Stimulated activated CD8-positive, alpha-beta memory T cell treated with anti-CD3 and anti-CD28 coated beads, Interleukin-15, amount 100 ng/mL, for 48 hours (primary cell): ENCODE measurements around the gene CDK5.

ENCODE experiments used
- DNase-seq, 2 donors: peaks; one replicate each; pipeline ENCODE4 v3.0.0-alpha.2; 2020; ENCODE audit warnings: low read depth in 2 of 2

The CDK5 gene

GRCh38 chr7:151074817-151075661, 17.3 kb upstream of the CDK5 start:
- no peak for DNase-seq

DNA sequence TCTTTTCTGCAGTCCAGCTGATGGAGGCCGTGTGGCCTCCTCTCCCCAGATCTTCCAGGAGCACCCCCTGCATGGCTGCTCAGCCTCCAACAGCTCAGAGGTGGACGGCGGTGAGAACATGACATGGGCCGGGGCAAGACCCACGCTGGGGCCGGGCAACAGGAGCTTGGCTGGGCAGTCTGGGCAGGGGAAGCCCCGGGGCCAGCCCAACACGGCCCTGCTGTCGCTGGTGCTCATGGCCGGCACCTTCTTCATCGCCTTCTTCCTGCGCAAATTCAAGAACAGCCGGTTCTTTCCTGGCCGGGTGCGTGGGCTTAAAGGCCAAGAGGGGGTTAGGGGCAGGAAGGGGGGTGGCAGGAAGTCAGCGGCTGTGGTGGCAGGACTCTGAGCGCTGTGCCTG, 16.3 kb upstream of the CDK5 start:
- DNase-seq = no peak

GRCh38 chr7:151071032-151071866, 13.6 kb upstream of the CDK5 start:
- no peak for DNase-seq

- DNase-seq = no peak
These were observed 12.9 kb upstream of the CDK5 start for GRCh38 chr7:151070574-151070960.

- DNase-seq = no peak
These were observed 12.3 kb upstream of the CDK5 start for GRCh38 chr7:151069841-151070573.

DNA sequence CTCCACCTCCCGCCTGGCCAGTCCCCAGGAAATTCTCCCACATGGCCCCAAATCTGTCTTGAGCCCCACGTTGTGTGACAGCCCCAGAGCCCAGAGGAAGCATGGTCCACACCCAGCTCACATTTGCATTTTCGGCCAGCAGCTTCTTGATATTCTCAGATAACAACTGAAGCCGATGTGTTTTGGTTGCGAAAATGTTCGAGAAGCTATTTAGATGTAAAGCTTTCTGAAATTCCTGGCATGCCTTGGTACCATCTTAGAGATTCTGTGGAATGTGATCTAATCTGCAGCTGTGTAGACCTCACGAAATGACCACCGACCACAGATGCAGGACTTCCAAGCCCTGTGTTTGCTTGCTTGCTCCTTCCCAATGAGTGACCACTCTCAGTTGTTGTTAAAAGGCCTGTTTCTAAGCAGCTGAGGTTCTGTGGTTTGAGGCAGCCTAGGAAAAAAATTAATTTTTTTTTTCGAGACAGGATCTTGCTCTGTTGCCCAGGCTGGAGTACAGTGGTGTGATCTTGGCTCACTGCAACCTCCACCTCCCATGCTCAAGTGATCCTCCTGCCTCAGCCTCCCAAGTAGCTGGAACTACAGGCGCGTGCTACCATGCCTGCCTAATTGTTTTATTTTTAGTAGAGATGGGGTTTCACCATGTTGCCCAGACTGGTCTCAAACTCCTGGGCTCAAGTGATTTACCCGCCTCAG, 10.5 kb upstream of the CDK5 start:
- DNase-seq = no peak

DNA sequence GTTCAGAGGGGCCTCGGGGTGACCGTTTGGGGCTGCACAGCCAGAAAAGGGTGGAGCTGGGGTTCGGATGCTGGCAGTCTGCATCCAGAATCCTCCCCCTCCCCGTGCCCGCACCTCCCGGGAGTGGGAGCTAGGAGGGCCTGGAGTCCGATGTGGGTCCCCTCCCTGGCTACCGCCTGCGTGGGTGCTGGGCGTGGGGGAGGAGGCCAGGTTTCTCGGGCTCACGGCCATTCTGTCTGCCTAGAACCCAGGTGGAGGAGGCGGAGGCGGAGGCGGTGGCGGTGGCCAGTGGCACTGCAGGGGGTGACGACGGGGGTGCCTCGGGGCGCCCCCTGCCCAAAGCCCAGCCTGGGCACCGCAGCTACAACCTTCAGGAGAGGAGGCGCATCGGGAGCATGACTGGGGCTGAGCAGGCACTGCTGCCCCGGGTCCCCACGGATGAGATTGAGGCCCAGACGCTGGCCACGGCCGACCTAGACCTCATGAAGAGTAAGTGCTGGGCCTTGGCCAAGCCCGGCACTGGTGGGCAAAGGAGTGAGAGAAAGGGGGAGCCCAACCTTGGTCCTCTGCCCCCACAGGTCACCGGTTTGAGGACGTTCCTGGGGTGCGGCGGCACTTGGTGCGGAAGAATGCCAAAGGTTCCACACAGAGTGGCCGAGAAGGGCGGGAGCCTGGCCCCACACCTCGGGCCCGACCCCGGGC, 8.7 kb upstream of the CDK5 start:
- DNase-seq = no peak

DNA sequence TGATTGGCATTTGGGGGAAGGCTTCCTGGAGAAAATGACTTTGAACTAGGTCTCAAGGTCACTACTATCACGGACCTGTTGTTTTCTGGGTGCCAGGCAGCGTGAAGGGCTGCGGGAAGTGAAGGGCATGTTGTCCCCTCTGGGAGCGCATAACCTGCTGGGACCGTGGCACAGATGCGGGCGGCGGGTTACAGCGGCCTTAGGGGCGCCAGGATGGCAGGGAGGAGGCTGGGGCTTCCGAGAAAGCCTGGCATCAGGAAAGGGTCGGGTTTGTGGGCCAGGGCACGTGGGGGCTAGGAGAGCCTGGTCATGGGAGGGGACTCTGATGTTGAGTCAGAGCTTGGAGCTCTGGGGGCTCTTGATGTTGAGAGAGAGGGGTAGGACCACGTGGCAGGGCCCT, 7.8 kb upstream of the CDK5 start:
- DNase-seq = no peak

- DNase-seq = no peak
These were observed 7.3 kb upstream of the CDK5 start for GRCh38 chr7:151064993-151065392.

GRCh38 chr7:151064454-151064853, 6.8 kb upstream of the CDK5 start:
- DNase-seq = no peak

DNA sequence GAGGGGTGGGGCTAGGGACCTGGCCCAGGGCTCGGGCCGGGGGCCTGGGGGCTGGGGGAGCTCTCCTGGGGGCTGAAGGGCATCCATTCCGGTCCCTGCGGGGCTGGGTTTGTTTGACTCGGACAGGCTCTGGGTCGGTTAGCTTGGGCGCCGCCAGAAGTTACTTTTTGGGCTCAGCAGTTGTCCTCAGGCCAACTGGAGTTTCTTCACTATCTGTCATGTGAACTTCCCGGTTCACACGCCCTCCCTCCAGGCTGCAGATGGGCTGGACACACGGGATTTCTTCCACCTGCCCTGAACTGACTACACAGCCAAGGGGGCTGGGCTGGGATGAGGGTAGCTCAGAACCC, 5.5 kb upstream of the CDK5 start:
- no peak for DNase-seq

DNA sequence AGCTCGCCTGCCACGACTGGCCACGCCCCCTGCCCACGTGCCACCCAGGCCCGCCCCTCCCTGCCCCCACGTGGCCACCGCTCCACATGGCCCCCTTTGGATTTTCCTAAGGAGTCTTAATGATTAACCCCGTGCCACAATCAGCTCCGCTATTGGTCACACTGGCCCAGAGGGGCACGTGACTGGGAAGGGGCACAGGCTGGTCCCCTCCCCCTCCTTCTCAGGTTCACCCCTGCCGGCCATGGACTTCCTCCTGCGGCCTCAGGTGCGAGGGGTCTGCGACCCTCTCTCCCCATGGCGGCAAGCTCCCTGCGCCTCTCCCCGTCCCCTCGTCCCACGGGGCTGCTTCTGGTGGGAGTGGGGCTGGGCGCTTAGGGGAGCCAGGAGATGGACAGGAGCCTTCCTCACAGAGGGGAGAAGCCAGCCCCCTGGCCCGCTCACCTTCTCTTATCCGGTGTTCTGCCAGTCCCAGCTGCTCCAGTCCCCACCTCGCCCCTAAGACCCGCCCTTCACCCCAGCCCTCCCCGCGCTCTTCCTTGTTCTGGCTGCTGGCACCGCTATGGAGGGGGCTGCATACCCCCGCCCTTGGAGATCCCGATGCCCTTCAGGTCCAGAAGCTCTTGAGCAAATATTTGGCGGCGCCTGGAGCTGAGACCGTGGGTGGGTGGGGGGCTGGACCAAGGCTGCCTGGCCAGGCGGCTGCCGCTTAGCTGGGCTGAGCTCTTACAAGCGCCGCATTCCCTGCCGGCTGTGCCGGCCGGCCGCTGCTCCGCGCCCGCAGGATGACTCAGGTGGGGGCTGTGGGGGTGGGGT, 4.9 kb upstream of the CDK5 start:
- no peak for DNase-seq

GRCh38 chr7:151062111-151062398, 4.4 kb upstream of the CDK5 start:
- DNase-seq = no peak

DNA sequence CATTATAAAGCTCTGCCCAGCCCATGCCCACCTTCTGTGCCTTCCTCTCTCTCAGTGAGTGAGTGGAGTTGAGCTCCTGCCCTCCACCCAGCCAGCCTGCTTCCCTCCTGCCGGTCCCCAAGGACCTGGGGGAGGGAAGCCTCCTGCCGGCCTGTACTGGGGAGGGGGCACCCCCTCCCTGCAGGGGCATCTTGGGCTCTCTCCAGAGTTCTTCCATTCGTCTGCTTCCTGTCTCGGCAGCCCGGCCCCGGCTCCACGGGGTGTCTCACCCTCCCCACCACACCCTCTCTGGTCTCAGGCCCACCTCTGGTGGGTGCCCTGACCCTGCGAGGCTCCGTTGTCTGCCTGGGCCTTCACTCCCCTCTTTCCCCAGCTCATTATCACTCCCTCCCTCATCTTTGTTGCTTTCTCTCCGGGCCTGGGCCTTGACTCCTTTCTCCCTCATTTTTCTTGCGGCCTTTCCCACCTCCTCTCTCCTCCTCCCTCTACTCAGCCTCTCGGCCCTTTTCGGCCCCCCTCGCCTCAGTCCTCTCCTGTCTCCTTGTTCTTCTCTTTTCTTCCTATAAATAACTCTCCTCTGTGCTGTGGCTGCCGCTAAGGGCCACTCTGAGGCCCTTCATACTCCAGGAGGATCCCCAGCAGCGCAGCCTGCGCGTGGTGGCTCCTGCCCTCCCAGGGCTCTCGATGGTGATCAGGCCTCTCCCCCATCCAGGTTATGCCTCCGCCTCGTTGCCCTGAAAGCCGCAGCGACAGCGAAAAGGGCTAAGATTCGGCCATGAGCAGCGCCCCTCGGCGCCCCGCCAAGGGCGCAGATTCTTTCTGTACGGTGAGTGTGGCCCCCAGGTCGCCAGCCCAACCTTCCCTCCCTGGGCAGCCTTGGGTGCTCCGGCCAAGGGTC, 3.8 kb upstream of the CDK5 start:
- DNase-seq = no peak

GRCh38 chr7:151060416-151061212, 2.9 kb upstream of the CDK5 start:
- DNase-seq = no peak

- no peak for DNase-seq
These were observed 2.4 kb upstream of the CDK5 start for GRCh38 chr7:151060113-151060415.

DNA sequence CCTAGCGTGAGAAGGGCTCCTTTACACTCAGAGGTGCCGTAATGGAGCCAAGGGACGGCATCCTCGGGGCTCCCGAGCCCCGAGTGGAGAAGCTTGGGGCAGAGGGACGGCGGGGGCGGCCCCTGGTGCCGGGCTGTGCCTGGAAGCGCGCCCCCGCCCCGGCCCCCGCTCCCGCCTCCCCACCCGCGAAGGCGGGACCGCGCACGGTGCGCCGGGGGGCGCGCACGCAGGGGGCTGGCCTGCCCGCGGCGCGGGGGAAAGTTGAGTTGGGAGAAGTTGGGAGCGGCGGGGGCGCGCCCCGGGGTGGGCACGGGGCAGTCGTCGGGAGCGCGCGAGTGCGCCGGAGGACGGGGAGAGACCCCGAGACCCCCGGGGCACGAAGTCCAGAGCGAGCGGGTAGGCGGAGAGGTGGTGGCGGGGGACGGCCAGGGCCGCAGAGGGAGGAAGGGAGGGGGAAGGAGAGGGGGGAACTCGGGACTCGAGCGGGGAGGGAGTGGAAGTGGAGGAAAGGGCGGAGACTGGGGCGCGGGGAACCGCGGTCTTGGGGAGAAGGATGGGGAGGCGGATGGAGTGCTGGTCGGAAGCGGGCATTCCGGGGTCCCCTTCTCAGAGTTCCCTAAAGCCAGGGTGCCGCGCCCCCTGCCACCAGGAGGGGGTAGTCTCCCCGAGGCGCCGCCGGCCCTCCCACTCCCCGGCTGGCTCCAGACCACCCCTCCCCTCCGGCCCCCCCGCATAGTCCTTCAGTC, 1.8 kb upstream of the CDK5 start, which contains the start of gene SLC4A2:
SLC4A2 (plus strand) TSS at position 223 of the 746 bp plus-strand sequence. CDS start 2,399 bp downstream, outside the sequence.
- peak; percentile 52 to 69 for DNase-seq

- DNase-seq = no peak
These were observed 1.2 kb upstream of the CDK5 start for GRCh38 chr7:151058781-151059366.
